Pancreas (tissue), 10 donors: ENCODE data around the gene WDR82. TPM values are rescaled to one million over a fixed set of nuclear protein-coding genes. Genes with fewer than 3 reads are reported as not detected.

Experiments
- ATAC-seq, 4 donors: fragments of 200-7000 bp; cut with Tn5 transposase; one replicate each; pipeline versions ENCODE4 v1.8.0 to v1.9.1; 2020; ENCODE audit warnings: mild to moderate bottlenecking in 4 of 4, moderate library complexity in 4 of 4
- DNase-seq, 6 donors: peaks; one replicate each; pipeline ENCODE4 v3.0.0-alpha.2; 2020
- FAIRE-seq: peaks from 2 replicates; lab custom pipeline; 2012; peaks lifted over from hg19 to GRCh38; lab: Jason Lieb, UNC
- H3K27ac ChIP-seq, 4 donors: fragments of 200-600 bp; sonication (generic); 1 replicate in 3 of 4; 2 replicates in 1 of 4; pipeline versions ENCODE4 v1.5.0 to v1.8.0; 2020
- H3K27me3 ChIP-seq, 4 donors: fragments of 200-600 bp; one replicate each; pipeline ENCODE4 v1.8.0; 2021
- H3K36me3 ChIP-seq, 3 donors: fragments of 200-600 bp; sonication (generic) in 1 of 3; one replicate each; pipeline versions ENCODE4 v1.5.0 to v1.8.0; 2020 to 2021
- H3K4me1 ChIP-seq, 3 donors: fragments of 200-600 bp; one replicate each; pipeline ENCODE4 v1.8.0; 2021
- H3K4me3 ChIP-seq, 4 donors: fragments of 200-600 bp; sonication (generic) in 2 of 4; one replicate each; pipeline versions ENCODE4 v1.5.0 to v1.8.0; 2020 to 2021
- H3K9me3 ChIP-seq, 4 donors: fragments of 200-600 bp; one replicate each; pipeline ENCODE4 v1.8.0; 2021
- CTCF ChIP-seq, 4 donors: fragments of 200-600 bp; sonication (generic) in 3 of 4; IDR thresholded peaks; one replicate each; pipeline versions ENCODE4 v1.5.0 to v1.8.0; 2021; ENCODE audit warnings: antibody characterized with exemption in 4 of 4
- WGBS, 2 donors: extraction: QIAGEN DNeasy Blood & Tissue Kit; methylation state at CpG; one replicate each; pipeline ENCODE4 v1.1.7; 2013; 5-methylcytosine and 5-hydroxymethylcytosine counted together
- intact Hi-C, 3 donors: fragments of 100-400 bp; cut with DNase I; formaldehyde crosslinking; loops; one replicate each; pipeline versions ENCODE4 v1.11.1 to v1.14.2; 2022
- polyA plus RNA-seq, 2 donors: library from polyadenylated mRNA; stranded (reverse); fragments of 200-250 nt; gene quantifications; one replicate each; pipeline ENCODE4 v1.2.3, GENCODE V29; 2013
- total RNA-seq, 6 donors: library from RNA; stranded (reverse); fragmentation: NEBNext Ultra II Directional in 4 of 6; extraction: Animal tissue kit (Norgen Biotek cat#: 25700) in 4 of 6; gene quantifications; one replicate each; pipeline versions ENCODE4 v1.2.1 to v1.2.4, GENCODE V29; 2021 to 2023
- donor health status: healthy with polysubstance abuse.
- donor health status: DM: no; HTN: no; CAD: no; lungs with moderate emphysema.
- donor health status: DM: no; HTN: no; CAD: no.
- donor health status: control.
- donor health status: control.
- donor health status: Bipolar disorder and iron deficiency.
- donor health status: DM: yes; HTN: yes; CAD: no.
- donor health status: DM: no; HTN: no; CAD: no.
- donor health status: DM: no; HTN: no; CAD: no.
- donor health status: DM: yes; HTN: yes; CAD: no.

Gene WDR82
- total and polyA plus RNA-seq, 8 donors = 9.0 to 32.1 (median 18.8) TPM

GRCh38 chr3:52222319-52223221 lies 55.9 kb downstream of the WDR82 start:
- H3K27ac ChIP-seq = no peak overlapping the region
- intact Hi-C loops = loop anchor here in 2 of 3 donors (5.0 to 10.0 kb wide), 3 partner anchors 52 to 120 kb away; partner anchors contain the start of gene WDR82 (in 1 of the 2)

DNA sequence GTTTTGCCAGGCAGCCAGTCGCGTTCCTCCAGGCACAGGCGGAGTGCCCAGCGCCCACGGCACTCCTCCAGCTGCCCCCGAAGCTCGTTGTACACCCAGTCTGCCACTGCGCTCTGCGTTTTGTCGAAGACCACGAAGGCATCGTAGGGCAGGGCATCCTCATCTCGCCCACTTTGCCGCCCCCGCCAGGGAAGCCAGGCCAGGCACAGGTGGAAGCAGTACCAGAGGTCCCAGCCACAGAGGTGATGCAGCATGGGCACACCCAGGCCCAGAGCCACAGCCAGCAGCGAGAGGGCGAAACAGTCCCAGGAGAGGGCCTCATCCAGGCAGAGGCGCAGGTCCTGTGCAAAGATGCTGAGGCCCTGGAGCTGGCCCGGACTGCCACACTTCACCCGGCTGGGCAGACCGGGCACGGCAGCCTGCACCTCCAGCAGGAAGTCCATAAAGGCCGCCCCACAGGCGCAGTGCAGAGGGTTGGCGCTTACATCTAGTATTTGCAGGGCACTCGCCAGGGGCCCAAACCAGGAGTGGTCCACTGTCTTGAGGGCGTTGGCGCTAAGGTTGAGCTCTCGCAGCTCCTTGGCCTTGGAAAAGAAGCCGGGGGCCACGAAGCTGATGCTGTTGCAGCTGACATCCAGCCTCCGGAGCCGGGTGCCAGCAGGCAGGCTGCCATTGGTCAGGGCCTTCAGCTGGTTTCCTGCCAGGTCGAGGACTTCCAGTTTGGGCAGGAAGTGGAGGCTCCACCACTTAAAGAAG lies 56.7 kb downstream of the WDR82 start:
- Histone ChIP-seq H3K4me1 (peaks cover 8 to 10% (median 8%) of the 10 kb centered on the region in 3 donors), H3K27ac (no peak overlapping the region), H3K27me3 (no peaks in the 10 kb centered on the region), H3K4me3 (no peak overlapping the region), H3K9me3 (no peaks in the 10 kb centered on the region), H3K36me3 (no peaks in the 10 kb centered on the region)
- DNase-seq (peak in 3 of 6 donors; percentile 24 to 57 (median 55)), FAIRE-seq (no peak), ATAC-seq (no peak)
- TF ChIP-seq CTCF (IDR thresholded peaks at IDR 0.05) = no peak
- intact Hi-C loops = loop anchor here in 2 of 3 donors (5.0 to 10.0 kb wide), 3 partner anchors 53 to 121 kb away; partner anchors contain the start of gene WDR82 (in 1 of the 2)
- 81% methylated on average over 34 of the region's 34 CpGs for WGBS, 2 donors

More at GRCh38 chr3:52222319-52223221, 55.9 kb downstream of the WDR82 start:
- peak in 2 of 6 donors; percentile 21 to 44 for DNase-seq
- no peak overlapping the region for H3K4me3 ChIP-seq
- no peak for FAIRE-seq
- H3K27me3 ChIP-seq = no peaks in the 10 kb centered on the region
- no peaks in the 10 kb centered on the region for H3K36me3 ChIP-seq
- no peaks in the 10 kb centered on the region for H3K9me3 ChIP-seq
- no peak for ATAC-seq
- 89 to 90% methylated on average over 41 of the region's 41 CpGs for WGBS, 2 donors
- no peak for TF ChIP-seq CTCF (IDR thresholded peaks at IDR 0.05)
- H3K4me1 ChIP-seq = peaks cover under 1 to 4% (median 1%) of the 10 kb centered on the region in 3 donors

- ATAC-seq (no peak), FAIRE-seq (no peak)
- H3K36me3 ChIP-seq = no peaks in the 10 kb centered on the region
Measured at GRCh38 chr3:52221141-52221562, 57.3 kb downstream of the WDR82 start.

More at GRCh38 chr3:52221141-52221562, 57.3 kb downstream of the WDR82 start:
- DNase-seq = peak in 2 of 6 donors; percentile 43 to 73
- Histone ChIP-seq H3K4me1 (peaks cover 13 to 16% (median 14%) of the 10 kb centered on the region in 3 donors), H3K4me3 (no peak overlapping the region), H3K27ac (no peak overlapping the region), H3K27me3 (no peaks in the 10 kb centered on the region), H3K9me3 (no peaks in the 10 kb centered on the region)
- intact Hi-C loops = loop anchor here in 2 of 3 donors (5.0 to 10.0 kb wide), 3 partner anchors 54 to 121 kb away; partner anchors contain the start of gene WDR82 (in 1 of the 2)
- WGBS, 2 donors = 89 to 90% methylated on average over 27 of the region's 27 CpGs
- TF ChIP-seq CTCF (IDR thresholded peaks at IDR 0.05) = no peak
